Measurements from ENCODE around the gene ZNF48. TPM values are rescaled to one million over a fixed set of nuclear protein-coding genes. Genes with fewer than 3 reads are reported as not detected.

The ZNF48 gene
- total RNA-seq, result 13.3 and 21.8 TPM in 2 replicates

DNA sequence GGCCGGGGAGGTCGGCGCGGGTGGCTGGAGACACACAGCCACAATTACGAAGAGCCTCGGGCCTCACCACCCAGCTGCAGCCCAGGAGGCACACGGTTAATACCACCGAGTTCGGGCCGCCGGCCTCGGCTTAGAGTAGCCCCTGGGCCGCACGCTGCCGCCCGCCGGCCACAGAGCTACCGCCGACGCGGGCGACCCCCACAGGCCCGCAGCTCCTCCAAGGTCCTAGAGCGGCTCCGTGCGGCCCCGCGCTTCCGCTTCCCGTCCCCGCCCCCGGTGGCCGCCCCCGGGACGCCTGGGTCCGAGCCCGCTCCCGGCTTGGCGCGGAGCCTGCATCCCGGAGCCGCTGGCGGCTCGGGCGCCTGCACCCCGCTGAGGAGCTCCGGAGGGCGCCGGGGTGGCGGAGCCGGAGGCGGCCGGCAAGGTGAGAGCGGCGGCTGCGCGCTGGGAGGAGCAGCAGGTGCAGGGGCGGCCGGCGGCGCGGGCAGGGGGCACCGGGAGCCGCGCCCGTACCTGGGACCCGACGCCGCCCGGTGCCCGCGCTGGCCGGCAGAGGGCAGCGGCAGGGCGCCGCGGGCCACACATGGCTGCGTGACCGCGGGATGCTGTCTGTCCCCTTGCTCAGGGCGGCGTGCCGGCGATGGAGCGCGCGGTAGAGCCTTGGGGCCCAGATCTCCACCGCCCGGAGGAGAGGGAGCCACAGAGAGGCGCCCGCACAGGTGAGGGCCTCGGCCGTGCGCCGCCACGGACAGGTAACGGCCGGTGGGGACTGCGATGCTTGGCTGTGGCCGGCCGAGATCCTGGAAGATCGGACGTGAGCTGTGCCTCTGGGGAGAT lies at the start of gene ZNF48:
TSS of gene ZNF48 (plus strand) at position 266 of the 837 bp plus-strand sequence. CDS start at position 641, 375 bp downstream.

GRCh38 chr16:30355144-30355953 lies 39.9 kb upstream of the ZNF48 start, which contains the start of gene CD2BP2:
TSS of gene CD2BP2 (minus strand) at chr16:30355308. CDS start at chr16:30354681, 627 bp downstream.

GRCh38 chr16:30370456-30371247 lies 24.6 kb upstream of the ZNF48 start, which contains the start of gene TBC1D10B:
TSS of gene TBC1D10B (minus strand) at chr16:30370494. CDS start at chr16:30370183, 311 bp downstream.

GRCh38 chr16:30374538-30374937 lies 20.7 kb upstream of the ZNF48 start, which contains the start of gene MYL11:
TSS of gene MYL11 (plus strand) at chr16:30374802. CDS start at chr16:30374858, 56 bp downstream.

DNA sequence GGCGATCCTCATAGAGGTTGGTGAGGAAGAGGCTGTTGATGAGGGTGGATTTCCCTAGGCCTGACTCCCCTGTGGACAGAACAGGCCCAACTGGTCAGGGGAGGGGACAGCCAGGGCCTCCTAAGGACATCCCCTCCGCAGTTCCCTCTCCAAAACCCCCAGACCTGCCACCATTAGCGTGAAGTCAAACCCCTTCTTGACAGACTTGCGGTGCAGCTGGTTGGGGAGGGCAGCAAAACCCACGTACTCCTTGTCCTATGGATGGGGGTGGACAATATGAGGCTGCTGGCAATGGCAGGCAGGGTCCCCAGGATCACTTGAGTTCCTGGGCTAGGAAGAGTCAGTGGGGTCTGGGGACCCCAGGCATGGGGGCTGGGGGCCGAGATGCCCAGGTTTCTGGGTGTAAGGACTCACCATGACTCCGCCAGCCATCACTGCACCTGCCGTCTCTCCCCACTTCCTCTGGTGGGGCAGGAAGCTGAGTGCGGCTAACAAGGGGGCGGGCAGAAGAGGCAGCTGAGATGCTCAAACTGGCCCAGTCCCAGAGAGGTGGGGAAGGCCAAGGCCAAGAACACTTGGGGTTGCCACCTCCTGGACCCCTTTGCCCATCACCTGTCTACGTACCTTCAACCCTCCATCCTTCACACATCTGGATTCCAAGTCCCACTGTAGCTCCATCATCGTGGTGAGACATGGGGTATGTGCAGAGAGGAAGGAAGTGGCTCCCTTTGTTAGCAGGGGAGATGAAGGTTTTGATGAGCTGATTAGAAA lies 12.9 kb upstream of the ZNF48 start, which contains the start of gene SEPTIN1:
TSS of gene SEPTIN1 (minus strand) at position 451 of the 771 bp plus-strand sequence. CDS start at position 432, 19 bp downstream.

GRCh38 chr16:30407102-30407803 lies 12.0 kb downstream of the ZNF48 start, which contains the start of gene ZNF771:
TSS of gene ZNF771 (plus strand) at chr16:30407606. CDS start at chr16:30408054, 448 bp downstream.

GRCh38 chr16:30429678-30430427 lies 34.6 kb downstream of the ZNF48 start, which contains the start of gene DCTPP1:
TSS of gene DCTPP1 (minus strand) at chr16:30430030. CDS start at chr16:30429980, 50 bp downstream.

GRCh38 chr16:30445408-30446202 lies 50.4 kb downstream of the ZNF48 start, which contains the start of gene SEPHS2:
TSS of gene SEPHS2 (minus strand) at chr16:30445874. CDS start at chr16:30445727, 147 bp downstream.

Other genes with a start within 250 kb of the ZNF48 start
- 0.75 and 2.7 TPM in 2 replicates for gene CORO1A, start 211.8 kb upstream of the ZNF48 start, total RNA-seq
- 39.0 and 39.6 TPM in 2 replicates for gene BOLA2B, start 201.8 kb upstream of the ZNF48 start, total RNA-seq
- 39.4 and 46.1 TPM in 2 replicates for gene SLX1A, start 201.5 kb upstream of the ZNF48 start, total RNA-seq
- gene SULT1A3, start 196.2 kb upstream of the ZNF48 start, total RNA-seq, result 1.7 and 2.8 TPM in 2 replicates
- gene NPIPB13, start 146.9 kb upstream of the ZNF48 start, total RNA-seq, result 0.94 and 1.3 TPM in 2 replicates
- gene CD2BP2, start 40.1 kb upstream of the ZNF48 start, total RNA-seq, result 35.4 and 35.5 TPM in 2 replicates
- 30.8 and 34.5 TPM in 2 replicates for gene TBC1D10B, start 24.9 kb upstream of the ZNF48 start, total RNA-seq
- gene MYL11, start 20.6 kb upstream of the ZNF48 start, total RNA-seq, result not detected in 2 replicates
- gene SEPTIN1, start 12.9 kb upstream of the ZNF48 start, total RNA-seq, result 0.09 TPM in 1 of 2 replicates, not detected in the other
- gene ZNF771, start 12.2 kb downstream of the ZNF48 start, total RNA-seq, result 7.9 and 9.9 TPM in 2 replicates
- 20.4 and 35.1 TPM in 2 replicates for gene DCTPP1, start 34.6 kb downstream of the ZNF48 start, total RNA-seq
- 13.6 and 13.8 TPM in 2 replicates for gene SEPHS2, start 50.5 kb downstream of the ZNF48 start, total RNA-seq
- gene ITGAL, start 77.3 kb downstream of the ZNF48 start, total RNA-seq, result not detected in 2 replicates
- 12.9 and 17.9 TPM in 2 replicates for gene ZNF768, start 131.1 kb downstream of the ZNF48 start, total RNA-seq
- 4.6 and 5.9 TPM in 2 replicates for gene ZNF747, start 139.4 kb downstream of the ZNF48 start, total RNA-seq
- 3.1 and 3.7 TPM in 2 replicates for gene ZNF764, start 163.0 kb downstream of the ZNF48 start, total RNA-seq
- gene ZNF688, start 176.3 kb downstream of the ZNF48 start, total RNA-seq, result 6.1 and 8.5 TPM in 2 replicates
- 7.1 and 9.4 TPM in 2 replicates for gene ZNF785, start 190.3 kb downstream of the ZNF48 start, total RNA-seq
- gene ZNF689, start 215.0 kb downstream of the ZNF48 start, total RNA-seq, result 3.1 and 3.5 TPM in 2 replicates

Measured in endothelial cell of coronary artery (primary cell).